ENCODE data around the gene CKAP5.

GRCh38 chr11:46759196-46759595, 86.9 kb downstream of the CKAP5 start:
- TF ChIP-seq CTCF (IDR thresholded peaks at IDR 0.05) (no peak), POLR2A (IDR thresholded peaks at IDR 0.05) (no peak), EP300 (IDR thresholded peaks at IDR 0.05) (no peak), POLR2AphosphoS5 (IDR thresholded peaks at IDR 0.05) (no peak)

All from gastroesophageal sphincter (tissue), 3 donors.